IPS-NIHi7 (cell line): ENCODE data around the gene C19orf53.
"Not testable (repeated sequence)": the region's sequence is repeated elsewhere in the genome, so short reads cannot be mapped to it uniquely, and the experiment has no call there.

Source experiments
- DNase-seq: peaks from one replicate; pipeline ENCODE4 v3.0.0; 2012; ENCODE audit warnings: mixed read lengths; ENCODE audit errors: extremely low spot score

C19orf53 gene

DNA sequence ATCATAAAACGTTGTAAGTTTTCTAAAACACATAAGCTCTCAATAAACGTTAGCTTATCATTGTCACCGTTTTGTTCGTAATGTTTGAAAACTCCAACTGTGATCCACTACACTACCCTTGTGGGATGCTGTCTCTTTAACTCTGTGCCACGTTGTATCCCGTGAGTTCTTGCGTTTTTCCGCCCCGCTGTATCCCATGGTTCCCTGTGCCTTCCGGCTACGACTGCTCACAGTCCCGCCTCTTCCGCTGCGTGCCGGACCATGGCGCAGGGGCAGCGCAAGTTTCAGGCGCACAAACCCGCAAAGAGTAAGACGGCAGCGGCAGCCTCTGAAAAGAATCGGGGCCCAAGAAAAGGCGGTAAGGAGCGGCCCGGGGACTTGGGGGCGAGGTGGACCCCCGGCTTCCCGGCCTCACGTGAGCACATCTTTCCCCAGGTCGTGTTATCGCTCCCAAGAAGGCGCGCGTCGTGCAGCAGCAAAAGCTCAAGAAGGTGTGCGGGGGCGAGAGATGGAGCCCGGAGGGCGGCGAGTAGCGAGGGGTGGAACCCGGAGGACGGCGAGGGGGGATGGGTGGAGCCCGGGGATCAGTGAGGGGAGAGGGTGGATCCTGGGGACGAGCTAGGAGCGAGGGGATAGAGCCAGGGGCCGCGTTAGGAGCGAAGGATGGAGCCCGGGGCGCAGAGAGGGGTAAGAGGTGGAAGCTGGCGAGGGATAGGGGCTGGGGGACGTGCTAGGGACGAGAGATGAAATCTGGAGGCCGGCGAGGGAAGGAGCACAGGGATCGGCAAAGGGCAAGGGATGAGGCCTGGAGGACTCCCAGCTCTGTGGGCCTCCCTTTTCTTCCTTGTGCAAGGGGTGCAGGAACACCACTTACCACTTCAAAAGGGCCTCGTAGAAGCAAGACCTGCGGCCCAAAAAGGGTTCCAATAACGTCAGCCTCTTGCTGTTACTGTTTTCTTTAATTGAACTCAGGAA, at the start of gene C19orf53:
Gene C19orf53, plus strand, starts transcription at position 240 of the 975 bp plus-strand sequence. Its CDS starts 22 bp downstream, at position 262.
- DNase-seq = peak; percentile 92

DNA sequence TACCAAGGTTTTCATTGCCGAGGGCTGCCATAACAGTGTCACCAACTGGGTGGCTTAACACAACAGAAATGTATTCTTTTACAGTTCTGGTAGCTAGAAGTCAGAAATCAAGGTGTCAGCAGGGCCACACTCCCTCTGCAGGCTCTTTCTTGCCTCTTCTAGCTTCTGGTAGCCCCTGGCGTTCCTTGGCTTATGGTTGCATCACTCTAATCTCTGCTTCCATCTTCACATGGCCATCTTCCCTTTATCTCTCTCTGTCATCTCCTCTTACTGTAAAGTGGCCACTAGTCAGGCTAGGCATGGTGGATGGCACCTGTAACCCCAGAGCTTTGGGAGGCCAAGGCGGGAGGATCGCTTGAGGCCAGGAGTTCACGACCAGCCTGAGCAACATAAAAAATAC, 47.9 kb upstream of the C19orf53 start:
- DNase-seq = no peak

DNA sequence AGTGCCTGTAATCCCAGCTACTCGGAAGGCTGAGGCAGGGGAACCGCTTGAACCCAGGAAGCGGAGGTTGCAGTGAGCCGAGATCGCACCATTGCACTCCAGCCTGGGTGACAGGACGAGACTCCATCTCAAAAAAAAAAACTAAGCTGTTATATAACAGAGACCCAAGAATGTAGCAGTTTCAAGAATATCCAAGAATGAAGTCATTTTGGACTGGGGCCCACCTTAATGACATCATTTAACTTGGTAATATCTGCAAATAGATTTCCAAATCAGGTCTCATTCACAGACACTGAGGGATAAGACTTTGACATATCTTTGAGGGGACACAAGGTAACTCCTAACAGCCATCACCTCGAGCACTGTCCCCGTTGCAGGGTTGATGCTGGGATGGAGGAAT, 46.5 kb upstream of the C19orf53 start:
- no peak for DNase-seq

DNA sequence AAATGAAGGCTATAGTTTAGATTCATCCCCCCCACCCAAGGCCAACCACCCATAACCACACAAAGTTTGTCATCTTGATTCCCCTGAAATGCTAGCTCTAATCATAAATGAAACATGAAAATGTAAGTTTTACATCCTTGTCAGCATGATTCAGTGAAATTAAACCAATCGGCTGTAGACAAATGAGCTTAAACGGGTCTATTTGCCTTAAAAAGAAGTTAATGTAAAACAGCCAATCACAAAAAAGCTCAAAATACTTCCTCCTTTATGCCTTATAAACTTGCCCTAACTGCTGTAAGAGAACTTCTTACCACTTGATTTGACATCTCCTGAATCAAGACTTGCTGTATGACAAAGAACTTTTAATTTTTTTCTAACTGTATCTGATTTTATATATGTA, 44.4 kb upstream of the C19orf53 start:
- DNase-seq = no peak

DNA sequence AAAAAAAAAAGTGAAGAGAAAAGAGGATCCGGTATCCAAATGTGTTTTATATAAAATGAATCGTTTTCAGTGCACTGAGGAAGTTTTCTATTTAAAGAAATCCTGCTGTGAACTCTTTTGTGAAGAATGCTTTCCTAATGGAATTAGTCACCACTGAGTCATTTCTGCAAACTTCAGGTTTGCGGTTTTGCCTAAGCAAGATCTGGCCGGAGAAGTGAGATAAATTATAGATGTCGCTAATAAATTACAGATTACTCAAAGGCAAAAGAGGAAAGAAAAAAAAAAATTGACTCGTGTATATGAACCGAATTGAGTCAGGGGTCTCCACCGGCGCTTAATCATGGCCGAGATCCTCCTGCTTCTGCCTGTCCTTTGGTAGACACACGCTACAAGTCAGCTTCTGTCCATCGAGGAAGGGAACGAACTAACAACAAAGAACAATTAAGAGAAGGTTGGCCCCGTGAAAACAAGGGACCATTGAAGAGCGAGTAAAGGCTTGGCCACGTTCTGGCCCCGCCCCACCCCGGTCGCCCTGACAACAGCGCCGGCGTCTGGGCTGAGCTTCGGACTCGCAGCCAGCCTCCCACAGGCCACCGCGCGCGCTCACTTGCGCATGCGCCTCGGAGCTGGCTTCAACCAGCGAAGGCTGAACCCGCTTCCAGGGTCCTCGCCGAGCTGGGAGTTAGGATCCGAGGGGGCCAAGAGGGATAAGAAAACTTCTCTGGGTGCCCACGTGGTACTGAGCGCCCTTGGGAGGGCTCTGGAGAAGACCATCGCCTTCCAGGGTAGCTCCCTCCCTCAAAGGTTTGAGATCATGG, 42.9 kb upstream of the C19orf53 start:
- DNase-seq = peak; percentile 100

DNA sequence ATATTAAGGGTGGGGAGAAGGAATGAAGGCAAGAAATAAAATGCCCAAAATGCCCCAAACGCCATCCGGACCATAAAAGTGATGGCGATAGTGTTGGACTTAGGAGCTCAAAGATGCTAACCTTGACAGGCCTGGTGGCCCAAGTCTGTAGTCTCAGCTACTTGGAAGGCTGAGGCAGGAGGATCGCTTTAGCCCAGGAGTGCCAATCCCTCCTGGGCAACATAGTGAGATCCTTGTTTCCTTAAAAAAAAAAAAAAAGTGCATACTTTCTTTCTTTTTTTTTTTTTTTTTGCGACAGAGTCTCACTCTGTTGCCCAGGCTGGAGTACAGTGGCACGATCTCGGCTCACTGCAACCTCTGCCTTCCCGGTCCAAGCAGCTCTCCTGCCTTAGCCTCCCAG, 41.9 kb upstream of the C19orf53 start:
- DNase-seq = no peak

DNA sequence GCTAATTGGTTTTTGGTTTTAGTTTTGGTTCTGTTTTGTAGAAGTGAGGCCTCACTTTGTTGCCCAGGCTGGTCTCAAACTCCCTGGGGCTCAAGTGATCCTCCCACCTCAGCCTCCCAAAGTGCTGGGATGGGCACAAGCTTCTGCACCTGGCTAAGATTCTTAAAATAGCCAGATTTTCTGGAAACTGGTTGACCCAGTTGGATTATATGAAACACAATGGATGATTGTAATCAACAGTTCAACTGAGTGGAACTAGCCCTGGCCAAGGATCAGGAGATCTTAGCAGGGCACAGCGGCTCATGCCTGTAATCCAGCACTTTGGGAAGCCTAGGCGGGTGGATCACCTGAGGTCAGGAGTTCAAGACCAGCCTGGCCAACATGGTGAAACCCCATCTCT, 39.5 kb upstream of the C19orf53 start:
- no peak for DNase-seq

DNA sequence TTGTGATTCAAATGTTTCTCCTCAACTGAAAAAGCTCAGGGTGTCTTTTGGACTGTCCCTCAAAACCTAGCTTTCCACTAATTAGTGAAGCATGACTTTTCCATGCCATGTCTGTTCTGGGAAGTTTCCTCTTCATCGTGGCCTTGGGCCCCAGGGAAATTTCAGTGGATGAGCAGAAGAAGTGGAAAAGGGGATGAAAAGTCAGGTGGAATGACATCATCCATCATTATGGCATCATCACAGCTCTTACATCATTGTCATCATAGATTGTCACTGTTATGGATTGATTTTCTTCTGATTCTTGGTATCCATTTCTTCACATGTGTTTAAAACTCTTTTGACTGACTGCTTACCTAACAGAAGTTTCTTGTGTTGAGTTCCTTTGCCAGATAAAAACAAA, 36.2 kb upstream of the C19orf53 start:
- DNase-seq = no peak

DNA sequence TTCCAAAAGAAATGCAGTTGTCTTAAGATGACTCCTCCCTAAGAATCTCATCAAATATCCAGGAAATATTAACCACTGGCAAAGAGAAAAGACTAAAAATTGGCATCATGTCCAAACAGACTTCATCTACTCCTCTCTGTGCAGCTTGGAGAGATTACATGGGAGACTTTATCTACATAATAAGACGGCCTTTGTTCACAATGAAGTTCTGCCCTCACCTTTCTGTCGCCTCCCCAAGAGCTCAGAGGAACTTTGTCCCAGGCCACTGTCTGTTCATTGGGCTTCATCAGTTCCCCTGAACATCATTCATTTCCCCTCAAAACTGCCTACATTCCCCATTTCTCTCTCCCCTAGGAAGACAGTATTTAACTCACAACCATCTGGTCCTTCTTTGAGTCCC, 32.4 kb upstream of the C19orf53 start:
- DNase-seq = no peak

DNA sequence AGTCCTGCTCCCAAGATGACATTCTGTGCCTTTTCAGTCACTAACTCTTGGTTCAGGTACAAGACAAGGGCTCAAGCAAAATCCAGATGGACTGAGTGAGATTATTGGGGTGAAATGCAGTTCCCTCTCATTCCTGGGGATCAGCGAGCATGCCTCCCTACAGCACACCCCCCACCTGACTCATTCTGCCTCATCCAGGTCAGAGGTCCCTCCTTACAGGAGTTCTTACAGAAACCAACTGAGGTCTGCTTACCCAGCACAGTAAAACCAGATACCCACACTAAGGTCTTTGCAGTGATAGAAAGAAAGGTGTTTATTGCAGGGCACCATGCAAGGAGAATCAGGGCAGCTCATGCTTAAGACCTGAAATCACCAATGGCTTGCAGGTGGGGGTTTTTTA, 31.5 kb upstream of the C19orf53 start:
- no peak for DNase-seq

DNA sequence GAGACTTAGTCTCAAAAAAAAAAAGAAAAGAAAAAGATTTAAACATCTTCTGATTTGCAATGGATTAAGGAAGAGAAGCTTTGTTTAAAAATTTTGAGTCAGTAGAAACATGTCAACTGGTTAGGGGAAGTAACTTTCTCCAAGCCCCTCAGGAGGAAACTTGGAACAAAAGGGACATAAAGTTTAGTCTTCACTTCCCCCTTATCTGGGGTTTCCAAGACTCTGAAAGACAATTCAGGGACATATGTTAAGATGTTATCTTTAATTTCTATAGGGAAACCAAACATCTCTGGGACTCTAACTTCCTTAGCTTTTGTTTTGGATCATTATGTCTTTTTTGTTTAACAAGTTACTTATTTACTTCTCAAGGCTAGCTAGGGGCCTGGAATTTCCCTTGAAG, 30.1 kb upstream of the C19orf53 start:
- no peak for DNase-seq

DNA sequence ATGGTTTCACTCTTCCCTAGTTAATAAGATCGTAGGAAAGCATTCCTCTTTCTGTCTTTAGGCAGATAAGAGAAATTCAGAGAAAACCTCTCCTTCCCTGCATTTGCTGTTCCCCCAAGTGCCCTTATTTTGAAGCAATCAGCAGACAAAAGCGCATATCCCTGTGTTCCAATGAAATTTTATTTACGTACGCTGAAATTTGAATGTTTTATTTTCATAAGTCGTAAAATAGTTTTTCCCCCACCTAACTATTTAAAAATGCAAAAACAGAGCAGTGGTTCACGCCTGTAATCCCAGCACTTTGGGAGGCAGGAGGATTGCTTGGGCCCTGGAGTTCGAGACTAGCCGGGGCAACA, 27.2 kb upstream of the C19orf53 start:
- no peak for DNase-seq

DNA sequence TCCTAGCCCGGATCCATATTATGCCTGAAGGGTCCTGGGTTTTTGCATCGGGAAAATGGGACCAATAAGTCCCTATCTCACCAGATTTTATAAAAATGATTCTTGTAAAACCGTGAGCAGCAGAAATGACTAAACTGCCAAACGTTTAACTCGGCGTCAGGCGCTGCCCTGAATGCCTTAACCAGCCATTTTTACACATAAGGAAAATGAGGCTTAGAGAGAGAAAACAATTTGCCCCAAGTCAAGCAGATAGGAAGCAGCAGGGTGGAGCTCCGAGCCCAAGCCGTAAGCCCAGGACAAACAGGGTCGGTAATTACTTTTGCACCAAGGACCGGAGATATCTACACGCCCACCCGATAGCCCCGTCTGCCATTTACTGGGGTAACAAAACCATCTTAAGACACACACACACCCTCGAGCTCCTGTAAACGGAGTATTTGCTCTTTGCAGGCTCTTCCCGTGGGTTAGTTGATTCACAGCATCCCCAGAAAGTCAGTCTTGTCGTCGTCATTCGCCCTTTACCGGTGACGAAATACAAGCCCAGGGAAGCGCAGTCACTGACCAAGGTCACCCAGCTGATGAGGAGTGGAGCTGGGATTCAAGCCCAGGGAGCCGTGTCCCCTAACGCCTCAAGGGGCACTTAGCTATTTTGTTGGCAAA, 26.0 kb upstream of the C19orf53 start:
- DNase-seq = no peak

DNA sequence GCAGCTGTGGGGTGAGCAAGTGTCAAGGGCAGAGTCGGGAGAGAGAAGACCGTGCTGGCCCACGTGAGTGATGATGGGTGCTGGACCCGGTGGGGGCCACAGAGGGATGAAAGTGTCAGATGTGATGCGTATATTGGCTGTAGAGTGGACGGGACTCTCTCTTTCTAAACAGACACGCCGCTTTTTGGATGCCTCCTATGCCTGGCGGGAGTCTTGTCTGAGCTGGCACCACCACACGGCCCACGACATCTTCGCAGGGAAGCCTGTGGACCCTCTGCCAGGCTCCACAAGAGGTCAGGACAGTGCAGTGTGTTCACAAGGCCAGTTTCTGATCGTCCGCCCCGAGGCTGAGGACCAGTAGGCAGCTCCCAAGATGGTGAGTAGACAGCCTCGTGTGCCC, 22.8 kb upstream of the C19orf53 start:
- no peak for DNase-seq

DNA sequence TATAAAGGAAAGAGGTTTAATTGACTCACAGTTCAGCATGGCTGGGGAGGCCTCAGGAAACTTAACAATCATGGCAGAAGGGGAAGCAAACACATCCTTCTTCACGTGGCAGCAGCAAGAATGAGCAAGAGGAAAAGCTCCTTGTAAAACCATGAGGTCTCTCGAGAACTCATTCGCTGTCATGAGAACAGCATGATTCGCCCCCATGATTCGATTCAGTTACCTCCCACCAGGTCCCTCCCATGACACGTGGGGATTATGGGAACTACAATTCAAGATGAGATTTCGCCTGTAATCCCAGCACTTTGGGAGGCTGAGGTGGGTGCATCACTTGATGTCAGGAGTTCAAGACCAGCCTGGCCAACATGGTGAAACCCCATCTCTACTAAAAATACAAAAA, 20.6 kb upstream of the C19orf53 start:
- not testable (repeated sequence) for DNase-seq

DNA sequence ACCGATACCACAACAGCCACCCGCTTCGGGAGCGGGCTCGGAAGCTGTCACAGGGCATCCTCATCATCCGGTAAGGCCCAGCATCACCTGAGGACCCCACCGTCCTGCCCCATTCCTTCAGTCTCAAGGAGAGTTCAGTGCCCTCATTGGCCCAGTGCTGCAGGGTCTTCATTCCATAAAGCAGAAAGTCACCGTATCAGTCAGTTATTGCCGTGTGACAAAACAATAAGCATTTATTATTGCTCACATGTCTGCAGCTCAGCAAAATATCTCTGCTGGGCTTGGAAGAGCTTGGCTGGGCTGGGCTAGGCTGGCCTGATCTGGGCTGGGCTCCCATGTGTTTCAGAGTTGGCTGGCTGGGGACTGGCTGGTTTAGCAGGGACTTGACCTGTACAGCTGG, 18.0 kb upstream of the C19orf53 start:
- no peak for DNase-seq

DNA sequence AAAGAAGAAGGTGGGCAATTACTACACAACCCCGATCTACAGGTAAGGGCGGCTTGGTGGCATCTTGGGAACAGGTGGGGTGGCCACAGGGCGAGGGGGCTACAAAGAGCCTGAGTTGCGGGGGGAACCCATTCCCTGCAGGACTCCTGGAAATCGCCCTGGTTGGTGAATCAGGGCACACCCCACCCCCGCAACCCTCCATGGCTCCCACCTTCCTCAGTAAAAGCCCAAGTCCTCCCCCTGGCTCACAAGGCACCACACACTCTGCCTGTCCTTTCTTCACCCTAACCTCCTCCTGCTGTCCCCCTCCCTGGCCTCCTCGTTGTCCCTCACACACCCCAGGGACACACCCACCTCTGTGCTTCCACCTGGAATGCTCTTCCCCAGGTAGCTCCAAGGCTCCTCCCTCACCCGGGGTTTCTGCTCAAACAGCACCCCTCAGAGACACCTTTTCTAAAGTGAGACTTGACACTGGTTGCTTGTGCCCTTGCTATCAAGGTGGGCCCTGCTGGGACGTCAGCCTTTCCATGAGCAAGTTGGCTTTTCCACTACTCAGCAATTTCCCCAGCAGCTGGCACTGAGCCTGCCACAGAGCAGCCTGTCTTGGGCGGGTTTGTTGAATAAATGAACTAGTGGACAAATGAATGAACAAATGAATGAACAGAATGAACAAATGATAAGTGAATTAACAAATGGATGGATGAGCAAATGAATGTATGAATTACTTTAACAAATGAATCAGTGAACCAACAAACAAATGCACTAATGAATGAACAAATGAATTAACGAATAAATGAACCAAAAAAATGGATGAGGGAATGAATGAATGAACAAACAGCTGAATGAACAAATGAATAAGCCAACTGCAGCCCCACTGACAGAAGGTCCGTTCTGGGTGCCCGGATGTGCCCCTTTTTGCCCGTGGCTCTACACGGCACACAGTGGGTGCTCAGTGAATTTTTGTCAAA, 16.2 kb upstream of the C19orf53 start:
- no peak for DNase-seq

DNA sequence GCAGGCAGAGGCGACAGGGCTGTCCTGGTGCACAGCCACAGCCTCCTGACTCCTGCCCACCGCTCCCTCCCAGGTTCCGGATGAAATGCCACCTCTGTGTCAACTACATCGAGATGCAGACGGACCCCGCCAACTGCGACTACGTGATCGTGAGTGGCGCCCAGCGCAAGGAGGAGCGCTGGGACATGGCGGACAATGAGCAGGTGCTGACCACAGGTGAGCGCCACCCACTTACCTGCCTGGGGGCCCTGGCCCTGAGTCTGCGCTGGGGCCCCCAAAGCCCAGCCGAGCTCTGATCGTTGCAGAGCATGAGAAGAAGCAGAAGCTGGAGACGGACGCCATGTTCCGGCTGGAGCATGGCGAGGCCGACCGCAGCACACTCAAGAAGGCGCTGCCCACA, 15.5 kb upstream of the C19orf53 start:
- no peak for DNase-seq

DNA sequence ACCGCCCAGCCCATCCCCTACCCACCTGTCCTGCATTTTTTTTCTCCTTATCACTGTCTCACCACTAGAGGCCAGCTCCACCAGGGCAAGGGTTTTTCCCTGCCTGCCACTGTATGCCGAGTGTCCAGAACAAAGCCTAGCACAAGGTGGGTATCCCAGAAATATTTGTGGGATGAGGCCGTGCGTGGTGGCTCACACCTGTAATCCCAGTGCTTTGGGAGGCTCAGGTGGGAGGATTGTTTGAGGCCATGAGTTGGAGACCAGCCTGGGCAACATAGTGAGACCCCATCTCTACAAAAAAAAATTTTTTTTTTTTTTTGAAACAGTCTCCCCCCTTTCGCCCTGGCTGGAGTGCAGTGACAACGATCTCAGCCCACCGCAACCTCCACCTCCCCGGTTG, 12.8 kb upstream of the C19orf53 start:
- DNase-seq = no peak

DNA sequence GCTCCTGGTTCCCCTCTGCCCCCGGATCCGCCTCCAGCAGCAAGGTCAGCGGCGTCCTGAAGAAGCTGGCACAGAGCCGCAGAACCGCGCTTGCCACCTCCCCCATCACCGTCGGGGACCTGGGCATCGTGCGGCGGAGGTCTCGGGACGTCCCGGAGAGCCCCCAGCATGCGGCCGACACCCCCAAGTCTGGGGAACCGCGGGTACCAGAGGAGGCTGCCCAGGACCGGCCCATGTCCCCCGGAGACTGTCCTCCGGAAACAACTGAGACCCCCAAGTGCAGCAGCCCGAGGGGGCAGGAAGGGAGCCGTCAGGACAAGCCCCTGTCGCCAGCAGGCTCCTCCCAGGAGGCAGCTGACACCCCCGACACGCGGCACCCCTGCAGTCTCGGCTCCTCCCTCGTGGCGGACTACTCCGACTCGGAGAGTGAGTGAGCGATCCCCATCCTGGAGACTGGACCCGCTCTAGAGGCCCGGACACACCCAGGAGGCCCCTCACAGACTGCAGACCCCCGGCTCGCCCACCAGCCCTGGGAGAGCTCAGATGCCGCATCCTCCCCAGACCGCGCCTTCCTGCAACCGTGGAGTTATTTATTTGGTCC, 11.5 kb upstream of the C19orf53 start:
- DNase-seq = no peak

DNA sequence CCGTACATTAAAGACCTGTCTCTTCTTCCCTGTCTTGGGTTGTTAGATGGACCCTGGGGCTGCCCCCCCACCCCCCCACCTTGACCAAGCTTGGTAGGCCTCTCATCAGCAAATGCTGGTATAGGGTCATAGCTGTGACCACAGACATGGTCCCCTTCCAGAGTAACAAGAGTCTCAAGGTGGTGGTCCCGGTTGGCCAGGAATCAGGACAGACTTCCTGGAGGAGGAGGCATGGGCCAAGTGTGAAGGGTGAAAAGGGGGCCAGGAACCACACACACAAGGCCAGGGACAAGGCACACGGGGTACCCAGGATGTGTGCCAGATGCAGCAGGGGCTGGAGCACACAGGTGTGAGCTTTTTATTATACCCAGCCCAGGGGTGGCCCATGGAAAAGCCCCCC, 11.0 kb upstream of the C19orf53 start:
- no peak for DNase-seq
